Stimulated activated CD8-positive, alpha-beta memory T cell treated with anti-CD3 and anti-CD28 coated beads, Interleukin-15, amount 100 ng/mL, for 24 hours (primary cell): ENCODE data around the gene RSBN1.
A peak's percentile ranks its signal among the peaks of the same experiment; 100 is the strongest.
"Not testable (repeated sequence)": the region's sequence is repeated elsewhere in the genome, so short reads cannot be mapped to it uniquely, and the experiment has no call there.

ENCODE experiments used
- DNase-seq: peaks from one replicate; pipeline ENCODE4 v3.0.0-alpha.2; 2020; ENCODE audit warnings: low read depth

Gene RSBN1

DNA sequence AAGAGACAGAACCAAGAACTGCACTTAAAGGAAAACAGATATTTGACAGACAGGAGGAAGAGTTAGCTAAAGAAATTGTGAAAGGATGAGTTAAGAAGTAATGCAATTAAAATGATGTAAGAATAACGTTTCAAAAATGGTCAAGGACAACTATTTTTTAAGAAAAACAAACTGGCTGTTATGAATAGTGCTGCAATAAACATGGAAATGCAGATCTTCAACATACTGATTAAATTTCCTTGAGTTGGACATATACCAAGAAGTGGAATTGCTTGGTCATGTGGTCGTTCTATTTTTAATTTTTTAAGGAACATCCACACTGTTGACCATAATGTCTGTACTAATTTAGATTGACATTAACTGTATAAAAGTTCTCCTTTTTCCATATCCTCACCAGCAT is 29.9 kb downstream of the RSBN1 start:
- no peak for DNase-seq

DNA sequence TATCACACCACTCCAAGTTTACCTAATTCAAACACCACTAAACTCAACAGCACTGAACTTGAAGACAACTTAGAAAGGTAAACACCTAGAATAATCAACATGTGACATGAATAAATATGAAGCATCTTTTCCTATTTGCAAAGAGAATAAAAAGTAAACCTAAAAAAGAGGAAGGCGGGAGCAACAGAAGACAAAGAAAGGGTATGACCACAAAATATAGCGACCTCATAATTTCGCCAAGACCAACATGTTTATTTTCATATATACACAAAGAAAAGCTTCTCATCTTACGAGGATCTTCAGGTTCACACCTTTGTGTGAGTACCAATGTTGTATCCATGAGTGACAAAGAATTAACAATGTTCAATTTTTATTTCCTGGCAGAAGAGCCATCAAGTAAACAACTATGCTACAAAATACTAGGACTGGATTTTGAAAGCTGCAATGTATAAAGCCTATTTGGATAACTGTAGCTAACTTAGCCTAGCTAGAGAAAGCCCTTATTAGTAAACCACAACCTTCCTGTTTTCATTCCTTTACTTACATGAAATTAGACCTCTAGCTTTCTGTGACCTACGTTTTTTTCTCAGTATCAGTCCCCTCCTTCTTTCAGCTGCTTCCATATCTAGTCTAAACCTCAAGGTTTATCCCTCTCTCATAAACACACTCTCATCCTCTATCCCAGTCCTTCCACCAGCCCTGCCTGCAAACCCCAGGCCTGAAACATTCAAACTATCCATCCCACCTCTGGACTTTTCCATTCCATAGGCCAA is 31.7 kb downstream of the RSBN1 start:
- no peak for DNase-seq

DNA sequence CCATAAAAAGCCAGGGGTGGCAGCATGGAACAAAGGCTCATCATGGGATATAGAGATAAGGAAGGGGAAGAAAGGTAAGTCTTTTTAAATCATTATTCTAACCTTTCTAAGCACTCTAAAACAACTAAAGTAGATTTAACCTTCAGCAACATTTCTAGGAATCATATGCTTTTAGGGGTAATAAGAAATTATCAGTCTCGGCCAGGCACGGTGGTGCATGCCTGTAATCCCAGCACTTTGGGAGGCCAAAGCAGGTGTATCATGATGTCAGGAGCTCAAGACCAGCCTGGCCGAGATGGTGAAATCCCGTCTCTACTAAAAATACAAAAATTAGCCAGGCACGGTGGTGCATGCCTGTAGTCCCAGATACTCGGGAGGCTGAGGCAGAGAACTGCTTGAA is 32.7 kb downstream of the RSBN1 start:
- no peak for DNase-seq

DNA sequence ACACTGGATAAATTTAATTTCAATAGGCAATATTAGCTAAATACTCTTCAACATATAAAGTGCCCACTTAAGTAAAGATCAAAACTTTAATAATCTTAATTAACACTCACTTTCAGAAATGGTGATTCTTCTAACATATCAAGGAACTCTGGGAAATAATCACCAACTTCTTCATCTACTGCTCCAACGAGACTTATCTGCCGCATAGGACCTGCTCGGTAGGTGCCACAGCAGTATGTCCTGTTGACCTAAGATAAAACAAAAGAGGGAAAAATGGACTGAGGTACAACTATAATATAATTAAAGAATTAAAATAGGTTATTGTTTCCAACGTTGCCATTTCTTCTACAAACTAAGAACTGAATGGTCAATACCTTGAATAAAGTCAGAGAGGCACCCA is 34.7 kb downstream of the RSBN1 start:
- DNase-seq, result no peak

DNA sequence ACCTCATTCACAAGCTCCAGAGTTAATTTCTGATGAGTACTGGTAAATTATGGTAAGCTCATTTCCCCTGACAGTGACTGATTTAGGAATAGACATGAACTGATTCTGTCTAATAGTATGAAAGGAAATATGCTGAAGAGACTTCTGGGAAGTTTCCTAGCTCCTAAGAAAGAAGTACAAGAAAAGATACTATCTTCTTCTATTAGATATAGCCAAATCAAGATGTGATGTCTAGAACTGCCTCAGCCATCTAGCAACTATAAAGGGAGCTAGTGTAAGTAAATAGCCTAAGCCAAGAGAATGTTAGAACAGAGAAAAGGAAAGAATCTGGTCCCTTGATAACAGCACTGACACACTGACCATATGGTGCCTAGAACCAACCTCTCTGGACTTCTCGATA is 42.2 kb downstream of the RSBN1 start:
- DNase-seq, result no peak

DNA sequence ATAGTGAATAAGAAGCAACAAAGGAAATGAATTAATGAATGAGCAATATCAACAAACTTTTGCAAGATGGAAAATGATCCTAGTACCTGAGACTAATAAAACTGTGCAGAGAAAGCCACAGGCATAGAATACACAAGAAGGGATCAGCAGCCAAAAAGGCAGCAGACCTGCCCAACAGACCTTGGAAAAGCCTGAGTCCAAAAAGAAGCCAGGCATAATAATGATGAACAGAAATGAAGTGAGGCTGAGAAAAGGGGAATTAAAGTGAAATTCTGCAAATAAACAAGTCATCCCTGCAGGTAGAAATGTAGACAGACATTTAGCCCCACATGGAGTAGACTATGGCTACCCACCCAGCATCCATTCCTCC is 42.7 kb downstream of the RSBN1 start:
- DNase-seq, result no peak

DNA sequence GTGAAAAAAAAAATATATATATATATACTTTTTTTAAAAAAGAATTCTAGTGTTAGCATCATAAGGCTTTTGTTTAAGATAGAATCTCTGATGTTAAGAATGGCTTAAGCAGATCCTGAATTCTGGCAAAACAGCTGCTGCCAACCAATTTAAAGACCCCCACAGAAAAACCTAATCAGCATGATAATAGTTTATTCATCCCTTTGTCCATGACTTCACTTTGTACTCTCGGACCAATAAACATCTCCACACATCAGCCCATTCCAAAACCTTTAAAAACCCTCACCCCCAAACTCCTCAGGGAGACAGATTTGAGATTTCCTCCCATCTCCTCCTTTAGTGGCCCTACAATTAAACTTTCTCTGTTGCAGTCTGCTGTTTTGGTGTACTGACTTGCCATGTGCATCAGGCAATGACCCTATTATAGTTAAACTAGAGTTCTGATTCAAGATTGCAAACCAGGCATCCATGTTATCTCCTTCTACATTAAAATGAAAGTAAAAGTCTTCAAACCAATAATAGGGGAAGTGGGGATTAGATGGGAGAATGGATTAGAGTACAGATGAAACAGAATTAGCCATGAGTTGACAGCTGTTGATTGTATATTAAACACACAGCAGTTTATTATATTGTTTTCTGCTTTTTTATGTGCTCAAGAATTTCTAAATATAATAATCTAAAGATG is 43.2 kb downstream of the RSBN1 start:
- no peak for DNase-seq

DNA sequence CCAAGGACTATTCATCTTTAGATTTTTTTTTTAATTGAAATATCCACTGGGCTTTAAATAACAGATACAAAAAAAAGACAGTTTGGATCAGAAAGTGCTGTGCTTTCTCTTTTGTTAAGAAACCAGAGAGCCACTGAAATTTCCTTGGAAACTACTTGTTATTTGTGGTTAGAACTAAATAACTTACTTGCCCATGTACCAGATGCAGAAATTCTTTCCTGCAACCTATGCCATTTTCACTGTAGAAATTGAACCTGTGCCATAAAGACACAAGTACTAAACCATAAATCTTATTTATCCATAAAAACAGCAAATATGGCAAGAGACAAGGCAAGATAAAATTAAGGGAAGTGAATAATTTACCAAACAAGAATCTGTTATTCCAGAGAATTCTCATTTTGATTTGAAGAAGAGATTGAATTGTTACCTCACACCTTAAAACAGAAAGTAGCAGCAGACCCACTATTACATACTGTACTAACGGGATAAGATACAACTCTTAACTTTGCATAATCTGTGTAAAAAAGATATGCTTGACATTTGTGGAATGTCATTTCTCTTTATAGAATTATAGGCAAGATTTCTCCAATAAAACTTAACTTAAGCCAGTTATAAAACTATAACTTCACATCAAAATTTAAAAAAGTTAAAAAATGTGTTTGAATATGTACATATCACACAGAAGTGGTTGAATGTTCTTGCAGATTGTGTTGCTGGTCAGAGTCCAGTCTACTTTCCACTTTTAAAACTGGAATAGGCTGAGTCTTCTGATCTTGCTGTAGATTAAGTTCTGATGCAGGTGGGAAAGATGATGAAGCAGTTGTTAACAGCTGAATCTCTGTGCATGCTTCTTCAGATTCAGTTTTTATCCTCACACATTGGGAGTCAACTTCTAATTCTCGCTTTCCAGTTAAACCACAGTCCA is 46.7 kb downstream of the RSBN1 start:
- no peak for DNase-seq

DNA sequence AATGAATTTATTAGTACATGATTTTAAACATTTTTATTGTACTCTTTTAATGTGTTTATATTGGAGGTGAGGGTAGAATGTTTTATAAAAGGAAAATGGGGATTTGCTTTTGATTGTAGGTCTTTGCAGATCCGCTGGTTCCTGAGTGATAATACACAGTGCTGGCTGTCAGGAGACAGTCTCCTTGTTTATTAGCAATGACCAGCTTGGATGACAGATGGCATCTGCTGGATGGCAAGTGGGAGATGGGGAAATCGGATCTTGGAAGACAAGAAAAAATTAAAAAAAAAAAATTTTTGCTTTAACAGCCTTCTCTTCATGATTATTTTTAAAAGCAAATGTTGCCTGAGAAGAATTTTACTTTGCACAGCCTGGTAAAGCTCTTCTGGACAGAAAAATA is 48.6 kb downstream of the RSBN1 start:
- DNase-seq, result no peak

DNA sequence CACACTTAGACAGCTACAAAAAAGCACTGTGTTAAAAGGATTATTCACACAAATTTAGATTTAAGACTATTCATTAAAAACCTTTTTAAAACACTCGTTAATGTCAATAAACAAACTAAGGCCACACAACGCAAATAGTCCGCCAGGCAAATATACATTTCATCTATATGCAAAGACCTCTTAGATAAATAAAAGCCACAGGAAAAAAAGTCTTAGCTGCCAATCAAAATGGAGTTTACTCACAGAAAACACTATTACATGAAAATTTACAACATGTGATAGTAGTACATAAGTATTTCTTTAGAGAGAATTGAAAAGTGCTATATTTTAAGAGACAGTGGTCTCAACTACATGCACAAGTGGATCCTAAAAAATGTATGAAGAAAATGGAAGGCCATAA is 50.3 kb downstream of the RSBN1 start:
- DNase-seq, result no peak

DNA sequence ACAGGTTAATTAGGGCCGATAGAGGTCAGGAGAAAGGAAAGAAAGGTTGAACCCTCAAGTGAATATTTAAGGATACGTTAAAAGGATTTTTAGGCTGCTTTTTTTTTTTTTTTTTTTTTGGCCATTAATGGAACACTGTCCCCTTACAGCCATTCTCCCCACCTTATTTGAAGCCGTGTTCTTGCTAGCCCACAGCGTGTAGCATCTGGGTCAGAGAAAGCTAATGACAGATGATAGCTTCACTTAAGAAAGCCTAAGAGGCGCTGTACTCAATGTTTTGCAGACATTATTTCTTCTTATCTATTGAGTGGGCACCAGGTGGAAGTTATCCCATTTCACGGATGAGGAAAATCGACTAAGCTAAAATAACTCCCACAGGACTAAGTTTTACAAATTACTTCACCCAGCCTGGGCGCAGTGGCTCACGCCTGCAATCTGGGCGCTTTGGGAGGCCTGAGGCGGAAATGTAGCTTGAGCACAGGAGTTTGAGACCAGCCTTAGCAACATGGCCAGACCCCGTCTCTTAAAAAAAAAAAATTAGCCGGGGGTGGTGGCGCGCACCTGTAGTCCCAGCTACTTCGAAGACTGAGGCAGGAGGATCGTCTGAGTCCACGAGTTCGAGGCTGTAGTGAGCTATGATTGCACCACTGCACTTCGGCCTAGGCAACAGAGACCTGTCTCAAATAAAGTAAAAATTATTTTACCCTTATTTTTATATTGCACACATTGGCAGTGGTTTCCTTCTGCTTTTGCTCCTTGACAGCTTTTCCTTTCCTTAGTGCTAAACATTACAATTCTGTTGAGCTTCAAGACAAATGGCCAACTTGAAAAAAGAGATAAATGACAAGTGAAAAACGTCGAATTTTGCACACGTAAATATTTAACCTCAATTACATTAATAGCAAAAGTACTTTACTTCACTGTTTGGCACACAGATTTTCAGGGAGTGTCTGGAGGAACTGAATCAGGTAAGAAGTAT is 51.9 kb downstream of the RSBN1 start:
- no peak for DNase-seq

DNA sequence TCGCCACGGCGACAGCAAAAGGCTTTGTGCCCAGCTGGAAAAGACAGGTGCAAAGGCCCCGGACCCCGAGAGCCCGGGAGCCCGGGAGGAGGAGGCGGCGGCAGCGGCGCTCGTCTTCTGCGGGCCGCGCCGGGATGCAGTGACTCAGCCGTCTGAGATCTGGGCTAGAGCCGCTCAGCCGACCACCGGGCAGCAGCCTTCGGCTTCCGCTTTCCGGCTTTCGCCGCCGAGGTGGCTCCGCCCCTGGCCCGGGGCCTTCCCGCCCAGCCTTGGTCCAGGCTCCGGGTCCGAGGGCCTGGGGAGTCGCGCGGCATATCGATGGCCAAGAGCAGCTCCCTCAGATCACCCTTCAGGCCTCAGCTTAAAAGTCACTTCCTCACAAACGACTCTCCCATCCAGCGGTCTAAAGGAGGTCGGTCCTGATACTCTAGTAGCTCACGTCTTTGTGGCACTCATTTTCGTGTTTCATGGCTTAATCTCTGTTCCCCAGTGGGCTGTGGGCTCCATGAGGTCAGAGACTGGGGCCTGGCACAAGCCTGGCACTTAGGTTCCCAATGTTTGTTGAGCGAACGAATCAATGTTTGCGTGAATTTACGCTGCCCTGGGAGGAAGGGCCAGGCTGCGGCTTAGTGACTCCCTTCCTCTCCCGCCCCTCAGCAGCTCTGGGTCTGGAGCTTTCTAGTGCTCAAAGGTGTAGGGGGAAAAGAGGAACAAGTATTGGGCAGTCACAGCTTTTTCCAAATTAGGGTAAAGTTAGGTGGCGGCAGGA is 52.8 kb downstream of the RSBN1 start, which contains the start of gene PHTF1:
Gene PHTF1, minus strand, starts transcription at position 154 of the 769 bp plus-strand sequence. CDS start 783 bp downstream, outside the sequence.
- DNase-seq, result peak; percentile 28

DNA sequence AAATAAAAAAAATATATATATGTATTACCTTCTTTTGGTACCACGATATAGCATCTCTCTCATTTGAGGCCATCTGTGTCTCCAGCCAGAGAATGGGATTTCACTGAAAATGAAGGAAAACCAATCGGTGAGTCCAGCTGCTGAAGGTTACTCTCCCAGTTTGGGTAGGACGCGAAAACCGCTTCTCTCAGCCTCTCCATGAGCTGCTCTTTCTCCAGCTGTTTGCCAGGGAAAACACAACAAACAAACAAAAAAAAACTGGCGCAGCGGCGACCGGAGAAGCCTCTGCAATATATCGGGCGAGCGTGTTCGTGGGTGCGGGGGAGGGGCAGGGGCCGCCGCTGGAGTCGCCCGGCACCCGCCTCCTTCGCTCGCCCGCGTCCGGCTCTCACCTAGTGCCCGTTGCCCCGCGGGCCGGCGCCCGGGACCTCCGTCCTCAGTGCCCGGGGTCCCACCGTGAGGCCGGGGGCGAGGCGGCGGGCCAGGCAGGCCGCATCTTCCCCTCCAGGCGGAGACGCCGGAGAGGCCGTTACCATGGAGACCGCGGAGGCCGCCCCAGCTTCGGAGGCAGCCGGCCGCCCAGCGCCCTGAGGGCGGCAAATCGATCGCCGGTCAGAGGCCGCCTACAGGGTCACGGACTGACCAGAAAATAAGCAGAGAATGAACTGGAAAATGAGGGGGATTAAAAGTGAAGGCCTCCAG is 53.5 kb downstream of the RSBN1 start:
- DNase-seq, result peak; percentile 26

DNA sequence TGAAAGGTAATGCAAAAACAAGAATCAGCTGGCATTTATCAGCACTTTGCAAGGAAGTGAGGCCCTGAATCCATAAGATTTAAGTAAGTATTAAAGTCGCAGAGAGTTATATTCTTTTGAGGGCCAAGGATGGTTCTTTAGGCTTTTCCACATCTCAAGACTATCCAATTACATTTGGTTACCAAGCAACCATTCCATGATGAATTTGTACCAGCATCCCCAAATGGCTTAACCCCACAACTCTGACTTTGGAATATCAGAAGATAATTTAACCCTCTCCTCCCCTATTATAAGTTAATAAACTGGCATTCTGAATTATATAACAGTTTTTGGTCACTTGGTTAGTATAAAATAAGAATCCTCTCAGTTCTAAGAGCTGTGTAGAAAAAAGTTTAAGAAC is 55.8 kb downstream of the RSBN1 start:
- no peak for DNase-seq

DNA sequence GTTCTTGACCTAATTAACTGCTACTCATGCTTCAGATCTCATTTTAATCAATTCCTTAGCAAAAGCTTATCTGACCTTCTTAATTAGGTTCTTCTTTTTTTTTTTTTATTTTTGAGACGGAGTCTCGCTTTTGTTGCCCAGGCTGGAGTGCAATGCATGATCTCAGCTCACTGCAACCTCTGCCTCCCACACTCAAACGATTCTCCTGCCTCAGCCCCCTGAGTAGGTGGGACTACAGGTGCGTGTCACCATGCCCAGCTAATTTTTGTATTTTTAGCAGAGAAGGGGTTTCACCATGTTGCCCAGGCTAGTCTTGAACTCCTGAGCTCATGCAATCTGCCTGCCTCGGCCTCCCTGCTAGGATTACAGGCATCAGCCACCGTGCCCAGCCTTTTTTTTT is 58.9 kb downstream of the RSBN1 start:
- DNase-seq, result not testable (repeated sequence)

DNA sequence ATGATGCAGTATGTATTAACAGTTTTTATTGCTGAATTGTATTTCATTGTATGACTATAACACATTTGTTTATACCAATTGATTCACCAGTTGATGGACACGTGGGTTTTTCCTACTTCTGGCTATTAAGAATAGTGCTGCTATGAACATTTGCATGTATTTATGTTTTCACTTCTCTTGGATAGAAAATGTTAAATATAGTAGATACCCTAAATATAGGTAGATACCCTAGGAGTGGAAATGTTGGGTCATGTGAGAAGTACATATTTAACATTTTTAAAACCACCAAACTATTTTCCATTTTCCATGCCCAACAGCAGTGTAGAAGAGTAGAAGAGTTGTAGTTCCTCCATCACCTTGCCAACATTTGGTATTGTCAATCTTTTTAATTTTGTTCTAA is 60.8 kb downstream of the RSBN1 start:
- no peak for DNase-seq

DNA sequence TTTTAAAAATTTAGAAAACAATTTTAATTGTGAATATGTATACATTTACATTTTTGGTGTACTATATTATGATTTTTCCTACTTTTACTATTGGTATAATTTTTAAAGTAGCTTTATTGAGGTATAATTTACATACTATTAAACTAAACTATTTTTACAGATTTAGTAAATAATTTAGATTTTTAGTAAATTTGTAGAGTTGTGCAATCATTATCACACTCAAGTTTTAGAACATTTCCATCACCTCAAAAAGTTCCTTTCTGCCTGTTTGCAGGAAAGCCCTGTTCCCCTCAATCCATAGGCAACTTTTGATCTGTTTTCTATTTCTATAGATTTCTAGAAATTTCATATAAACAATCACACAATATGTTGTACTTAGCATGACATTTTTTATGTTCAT is 61.2 kb downstream of the RSBN1 start:
- no peak for DNase-seq

DNA sequence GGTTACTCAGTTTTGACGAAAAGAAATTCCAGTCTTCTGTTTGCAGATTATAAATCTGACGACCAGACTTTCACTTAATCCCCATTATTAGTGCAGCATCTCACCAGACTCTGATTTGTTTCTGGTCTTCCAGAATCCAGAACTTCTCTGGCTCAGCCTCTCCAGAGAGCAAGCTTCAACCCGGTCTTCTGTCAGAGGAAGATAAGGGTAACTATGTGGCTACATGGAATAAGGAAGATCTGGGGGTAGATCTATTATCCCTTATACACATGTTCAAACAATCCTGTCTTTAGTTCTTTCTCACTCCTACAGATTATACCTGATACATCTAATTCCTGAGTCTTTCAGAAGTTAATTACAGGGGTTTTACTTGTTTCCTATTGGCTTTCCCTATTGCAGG is 62.9 kb downstream of the RSBN1 start:
- DNase-seq, result no peak

DNA sequence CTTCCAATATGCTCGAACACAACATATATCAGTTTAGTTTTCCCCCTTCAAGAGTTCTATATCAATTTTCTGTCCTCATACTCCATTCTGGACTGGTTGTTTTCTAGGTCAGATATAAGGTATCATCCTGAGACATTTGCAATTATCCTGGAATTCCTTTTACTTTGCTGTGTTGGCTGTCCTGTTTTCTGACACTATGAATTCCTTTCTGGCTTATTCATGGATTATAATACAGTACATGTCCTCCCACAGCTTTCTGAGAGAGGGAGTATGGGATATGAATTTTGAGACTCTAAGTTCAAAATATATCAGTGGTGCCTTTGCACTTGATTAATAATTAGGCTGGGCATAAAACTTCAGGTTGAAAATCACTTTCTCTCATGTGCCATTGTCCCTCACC is 64.9 kb downstream of the RSBN1 start:
- DNase-seq, result no peak

DNA sequence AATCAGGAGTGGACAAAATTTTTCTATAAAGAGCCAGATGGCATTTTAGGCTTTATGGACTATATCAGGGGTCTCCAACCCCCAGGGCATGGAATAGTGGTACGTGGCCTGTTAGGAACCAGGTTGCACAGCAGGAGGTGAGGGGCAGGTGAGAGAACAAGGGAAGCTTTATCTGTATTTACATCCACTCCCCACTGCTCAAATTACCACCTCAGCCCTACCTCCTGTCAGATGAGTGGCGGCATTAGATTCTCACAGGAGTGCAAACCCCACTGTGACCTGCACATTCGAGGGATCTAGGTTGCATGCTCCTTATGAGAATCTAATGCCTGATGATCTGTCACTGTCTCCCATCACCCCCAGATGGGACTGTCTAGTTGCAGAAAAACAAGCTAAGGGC is 66.9 kb downstream of the RSBN1 start:
- DNase-seq, result no peak
